GM21723 (cell line): ENCODE data around the gene RALGAPA1.

Experiments used
- ATAC-seq: cut with Tn5 transposase; IDR thresholded peaks from one replicate; pipeline ENCODE4 v1.9.1; 2021; ENCODE audit warnings: mild to moderate bottlenecking, moderate library complexity; ENCODE audit not compliant: unreplicated experiment

RALGAPA1 gene

GRCh38 chr14:35504260-35504659 lies 304.8 kb downstream of the RALGAPA1 start:
- ATAC-seq: no peak

- ATAC-seq: no peak
Measured at GRCh38 chr14:35503646-35504045, 305.4 kb downstream of the RALGAPA1 start.

DNA sequence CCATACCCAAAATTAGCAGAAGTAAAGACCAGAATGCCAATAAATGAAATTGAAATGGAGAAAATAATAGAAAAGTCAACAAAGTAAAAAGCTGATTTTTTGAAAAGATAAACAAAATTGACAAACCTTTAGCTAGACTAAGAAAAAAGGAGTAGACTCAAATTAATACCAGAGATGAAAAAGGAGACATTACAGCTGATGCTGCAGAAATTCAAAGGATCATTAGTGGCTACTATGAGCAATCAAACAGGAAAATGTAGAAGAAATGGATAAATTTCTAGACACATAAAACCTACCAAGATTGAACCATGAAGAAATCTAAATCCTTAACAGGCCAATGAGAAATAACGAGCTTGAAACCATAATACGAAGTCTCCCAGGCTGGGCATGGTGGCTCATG lies 309.9 kb downstream of the RALGAPA1 start:
- no peak for ATAC-seq

- ATAC-seq: no peak
Measured at GRCh38 chr14:35495278-35495677, 313.8 kb downstream of the RALGAPA1 start.

GRCh38 chr14:35492569-35493014 lies 316.5 kb downstream of the RALGAPA1 start:
- no peak for ATAC-seq
